ENCODE data around the gene TRIM26. TPM values are rescaled to one million over a fixed set of nuclear protein-coding genes. Genes with fewer than 3 reads are reported as not detected.
"Not testable (repeated sequence)": the region's sequence is repeated elsewhere in the genome, so short reads cannot be mapped to it uniquely, and the experiment has no call there.

Gene TRIM26
- total RNA-seq, 1 donor from 2014 or later, result 46.3 TPM

GRCh38 chr6:30227242-30227722, 14.1 kb upstream of the TRIM26 start:
- H3K9me3 Mint-ChIP-seq, result no peaks in the 10 kb centered on the region
- H3K4me3 Mint-ChIP-seq, result no peak overlapping the region
- no peaks in the 10 kb centered on the region for H3K4me1 Mint-ChIP-seq (ENCODE audit: unreplicated experiment)
- TF ChIP-seq CTCF (conservative IDR thresholded peaks at IDR 0.05), result no peak
- H3K27ac Mint-ChIP-seq, result no peak overlapping the region
- peaks cover 10% of the 10 kb centered on the region for H3K27me3 Mint-ChIP-seq
- DNase-seq (ENCODE audit: extremely low spot score, unreplicated experiment), result no peak
- H3K36me3 Mint-ChIP-seq, result no peaks in the 10 kb centered on the region

- H3K4me1 Mint-ChIP-seq (ENCODE audit: unreplicated experiment), result peaks cover 6% of the 10 kb centered on the region
- H3K27ac Mint-ChIP-seq, result no peak overlapping the region
- no peaks in the 10 kb centered on the region for H3K9me3 Mint-ChIP-seq
- DNase-seq (ENCODE audit: extremely low spot score, unreplicated experiment), result no peak
- H3K4me3 Mint-ChIP-seq, result no peak overlapping the region
- H3K36me3 Mint-ChIP-seq, result no peaks in the 10 kb centered on the region
- H3K27me3 Mint-ChIP-seq, result peaks cover 10% of the 10 kb centered on the region
- TF ChIP-seq CTCF (conservative IDR thresholded peaks at IDR 0.05), result no peak
These were observed 10.1 kb upstream of the TRIM26 start for GRCh38 chr6:30223339-30223738.

- not testable (repeated sequence) for H3K36me3 Mint-ChIP-seq; H3K4me3 Mint-ChIP-seq; H3K27ac Mint-ChIP-seq; H3K27me3 Mint-ChIP-seq; DNase-seq (ENCODE audit: extremely low spot score, unreplicated experiment); H3K4me1 Mint-ChIP-seq (ENCODE audit: unreplicated experiment); H3K9me3 Mint-ChIP-seq
These were observed 8.8 kb upstream of the TRIM26 start for GRCh38 chr6:30221956-30222355.

DNA sequence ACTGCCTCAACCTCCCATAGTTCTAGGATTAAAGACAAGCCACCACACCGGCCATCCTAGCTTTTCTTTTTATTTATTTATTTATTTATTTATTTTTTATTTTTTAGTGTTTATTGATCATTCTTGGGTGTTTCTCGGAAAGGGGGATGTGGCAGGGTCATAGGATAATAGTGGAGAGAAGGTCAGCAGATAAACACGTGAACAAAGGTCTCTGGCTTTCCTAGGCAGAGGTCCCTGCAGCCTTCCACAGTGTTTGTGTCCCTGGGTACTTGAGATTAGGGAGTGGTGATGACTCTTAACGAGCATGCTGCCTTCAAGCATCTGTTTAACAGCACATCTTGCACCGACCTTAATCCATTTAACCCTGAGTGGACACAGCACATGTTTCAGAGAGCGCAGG, 8.2 kb upstream of the TRIM26 start:
- not testable (repeated sequence) for H3K4me1 Mint-ChIP-seq (ENCODE audit: unreplicated experiment); H3K27ac Mint-ChIP-seq; H3K36me3 Mint-ChIP-seq; H3K4me3 Mint-ChIP-seq; H3K9me3 Mint-ChIP-seq; H3K27me3 Mint-ChIP-seq; DNase-seq (ENCODE audit: extremely low spot score, unreplicated experiment)

DNA sequence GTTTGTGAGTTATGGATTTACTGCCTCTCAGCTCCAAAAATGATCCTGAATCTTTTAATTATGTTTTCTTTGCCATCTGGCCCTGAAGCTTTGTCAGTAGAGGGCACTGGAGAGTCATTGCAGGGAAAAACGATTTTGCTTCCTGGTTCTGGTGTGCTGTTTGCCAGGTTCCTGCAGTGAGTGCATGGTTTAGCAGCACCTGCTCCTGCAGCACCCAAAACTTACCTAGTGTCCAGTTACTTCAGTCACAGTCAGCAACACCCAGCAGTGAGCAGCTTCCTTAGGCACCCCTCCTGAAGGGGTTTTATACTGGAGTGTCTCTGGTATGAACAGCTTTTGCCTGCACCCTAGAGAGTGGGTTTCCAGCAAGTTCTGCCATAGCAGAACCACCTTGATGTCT, 6.0 kb upstream of the TRIM26 start:
- no peak for DNase-seq (ENCODE audit: extremely low spot score, unreplicated experiment)
- Mint-ChIP-seq H3K27me3 (no peaks in the 10 kb centered on the region), H3K9me3 (no peaks in the 10 kb centered on the region), H3K4me1 (ENCODE audit: unreplicated experiment) (peaks cover 10% of the 10 kb centered on the region), H3K4me3 (no peak overlapping the region), H3K36me3 (no peaks in the 10 kb centered on the region), H3K27ac (no peak overlapping the region)
- peak; percentile 79 for TF ChIP-seq CTCF (conservative IDR thresholded peaks at IDR 0.05)

DNA sequence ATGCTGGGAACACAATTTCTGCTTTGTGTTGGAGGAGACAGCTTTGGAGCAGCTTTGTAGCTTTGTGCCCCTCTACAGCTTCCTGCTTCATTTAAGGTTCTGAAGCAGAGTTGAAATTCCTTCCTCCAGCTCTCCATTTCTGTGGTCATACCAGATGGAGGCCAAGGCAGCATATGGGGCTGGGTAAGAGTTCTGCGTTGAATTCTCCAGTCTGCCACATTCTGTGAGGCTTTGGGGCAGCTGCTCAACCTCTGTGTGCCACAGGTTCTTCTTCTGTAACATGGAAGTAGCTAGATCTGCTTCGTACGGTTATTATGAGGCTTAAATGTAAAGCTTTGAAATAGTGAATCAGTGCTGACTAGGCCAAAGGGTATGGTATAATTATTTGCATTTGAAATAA, 2.9 kb upstream of the TRIM26 start:
- peaks cover 23% of the 10 kb centered on the region for H3K4me1 Mint-ChIP-seq (ENCODE audit: unreplicated experiment)
- no peak for TF ChIP-seq CTCF (conservative IDR thresholded peaks at IDR 0.05)
- no peak overlapping the region for H3K27ac Mint-ChIP-seq
- H3K27me3 Mint-ChIP-seq, result no peaks in the 10 kb centered on the region
- DNase-seq (ENCODE audit: extremely low spot score, unreplicated experiment), result no peak
- H3K36me3 Mint-ChIP-seq, result peaks cover 3% of the 10 kb centered on the region
- H3K4me3 Mint-ChIP-seq, result peak overlapping the region; percentile 72
- no peaks in the 10 kb centered on the region for H3K9me3 Mint-ChIP-seq

DNA sequence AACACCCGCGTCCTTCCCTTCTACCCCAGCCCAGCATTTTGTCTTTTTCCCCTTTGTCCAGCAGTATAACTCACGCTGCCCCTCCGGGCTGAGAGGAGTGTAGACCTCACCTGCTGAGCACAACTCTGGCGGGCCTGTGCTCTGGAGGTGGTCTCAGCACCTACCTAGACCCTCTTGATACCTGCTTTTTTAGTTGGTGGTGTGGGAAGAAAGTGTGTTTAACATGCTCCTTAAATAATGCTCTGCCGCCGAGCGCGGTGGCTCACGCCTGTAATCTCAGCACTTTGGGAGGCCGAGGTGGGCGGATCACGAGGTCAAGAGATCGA, 1.4 kb upstream of the TRIM26 start:
- no peak for DNase-seq (ENCODE audit: extremely low spot score, unreplicated experiment)
- H3K36me3 Mint-ChIP-seq, result peaks cover 11% of the 10 kb centered on the region
- no peaks in the 10 kb centered on the region for H3K27me3 Mint-ChIP-seq
- H3K27ac Mint-ChIP-seq, result peak overlapping the region; percentile 99
- H3K4me3 Mint-ChIP-seq, result peak overlapping the region; percentile 92
- TF ChIP-seq CTCF (conservative IDR thresholded peaks at IDR 0.05), result no peak
- H3K4me1 Mint-ChIP-seq (ENCODE audit: unreplicated experiment), result peaks cover 34% of the 10 kb centered on the region
- no peaks in the 10 kb centered on the region for H3K9me3 Mint-ChIP-seq
